Heart left ventricle (tissue), 13 donors: ENCODE data around the gene CALCOCO1.

Experiments
- POLR2A ChIP-seq, 2 donors: fragments of 450-650 bp; IDR thresholded peaks; one replicate each; pipeline ENCODE4 v1.6.1; 2017; ENCODE audit warnings: antibody characterized with exemption in 2 of 2, mild to moderate bottlenecking in 2 of 2, moderate library complexity in 2 of 2
- TF ChIP-seq, protein P1 (sequence below), 12 donors: fragments of 200-600 bp; sonication (generic) in 4 of 12; IDR thresholded peaks; one replicate each; pipeline versions ENCODE4 v1.5.0 to v1.8.0; 2018 to 2022; ENCODE audit warnings: antibody characterized with exemption in 12 of 12, mild to moderate bottlenecking in 5 of 12
- donor health status: ischemic (EF 13 %, LVEDD 7.1; RV severe dilation, severe dysfunction).
- donor health status: DM: no; HTN: yes; CAD: no.
- donor health status: DM: no; HTN: no; CAD: no.
- donor health status: ischemic (EF 25% LVEDD 6.9; RV normal size, moderate dysfunction).
- donor health status: ischemic (EF 25% LVEDD 5.7; RV mildly dilated, moderate dysfunction).
- donor health status: ischemic (EF 35%, LVEDD 5.7; RV mildly dilated, moderate dysfunction).
- donor health status: nonischemic (EF 11% LVEDD 7.7; RV severe dilation, severe dysfunction).
- donor health status: DM: yes; HTN: yes; CAD: no.
- donor health status: PGD.
- donor health status: ischemic (EF 29% LVEDD 5.4; RV normal size, mild dysfunction).
- donor health status: nonischemic (EF 23%, LVEDD 6.1; RV moderate dilation, normal function).

DNA sequence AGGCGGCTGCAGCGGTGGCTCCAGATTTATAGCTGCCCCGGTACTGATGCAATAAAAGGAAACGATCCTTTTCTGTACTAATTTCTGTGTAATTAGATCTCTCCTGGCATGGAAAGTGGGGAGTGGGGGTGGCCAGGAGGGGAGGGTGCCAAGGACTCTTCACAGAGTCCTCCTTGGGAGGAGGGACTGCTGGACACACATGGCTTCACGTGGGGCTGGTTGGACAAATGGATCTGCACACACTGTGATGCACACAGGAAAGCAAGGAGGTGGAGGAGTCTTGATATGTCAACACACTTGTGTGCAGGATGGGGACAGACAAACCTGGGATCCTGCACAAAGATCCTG, 27.6 kb downstream of the CALCOCO1 start:
- TF ChIP-seq POLR2A (IDR thresholded peaks at IDR 0.05) = no peak
- TF ChIP-seq, protein P1, sequence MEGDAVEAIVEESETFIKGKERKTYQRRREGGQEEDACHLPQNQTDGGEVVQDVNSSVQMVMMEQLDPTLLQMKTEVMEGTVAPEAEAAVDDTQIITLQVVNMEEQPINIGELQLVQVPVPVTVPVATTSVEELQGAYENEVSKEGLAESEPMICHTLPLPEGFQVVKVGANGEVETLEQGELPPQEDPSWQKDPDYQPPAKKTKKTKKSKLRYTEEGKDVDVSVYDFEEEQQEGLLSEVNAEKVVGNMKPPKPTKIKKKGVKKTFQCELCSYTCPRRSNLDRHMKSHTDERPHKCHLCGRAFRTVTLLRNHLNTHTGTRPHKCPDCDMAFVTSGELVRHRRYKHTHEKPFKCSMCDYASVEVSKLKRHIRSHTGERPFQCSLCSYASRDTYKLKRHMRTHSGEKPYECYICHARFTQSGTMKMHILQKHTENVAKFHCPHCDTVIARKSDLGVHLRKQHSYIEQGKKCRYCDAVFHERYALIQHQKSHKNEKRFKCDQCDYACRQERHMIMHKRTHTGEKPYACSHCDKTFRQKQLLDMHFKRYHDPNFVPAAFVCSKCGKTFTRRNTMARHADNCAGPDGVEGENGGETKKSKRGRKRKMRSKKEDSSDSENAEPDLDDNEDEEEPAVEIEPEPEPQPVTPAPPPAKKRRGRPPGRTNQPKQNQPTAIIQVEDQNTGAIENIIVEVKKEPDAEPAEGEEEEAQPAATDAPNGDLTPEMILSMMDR (IDR thresholded peaks at IDR 0.05) = no peak
